Lung (tissue), 12 donors: Measurements from ENCODE around the gene CD8B. TPM values are rescaled to one million over a fixed set of nuclear protein-coding genes. Genes with fewer than 3 reads are reported as not detected.

Experiments
- ATAC-seq: fragments of 200-7000 bp; cut with Tn5 transposase; one replicate; pipeline ENCODE4 v1.9.1; 2020; ENCODE audit warnings: moderate number of reproducible peaks; ENCODE audit not compliant: insufficient read depth, low FRiP score
- DNase-seq, 3 donors: peaks; one replicate each; pipeline ENCODE4 v3.0.0-alpha.2; 2013 to 2017
- H3K27ac ChIP-seq, 2 donors: one replicate each; pipeline ENCODE4 v1.5.1; 2013; ENCODE audit warnings: mild to moderate bottlenecking in 2 of 2, moderate library complexity in 2 of 2, control low read depth in 1 of 2, inconsistent platforms in 1 of 2, low read depth in 1 of 2, low read length in 1 of 2
- H3K27me3 ChIP-seq, 3 donors: one replicate each; pipeline ENCODE4 v1.5.1; 2013; ENCODE audit warnings: low read length in 2 of 3; ENCODE audit not compliant: control insufficient read depth in 3 of 3, insufficient read depth in 3 of 3
- H3K36me3 ChIP-seq, 4 donors: one replicate each; pipeline ENCODE4 v1.5.1; 2013; ENCODE audit warnings: low read length in 4 of 4, mild to moderate bottlenecking in 1 of 4, moderate library complexity in 1 of 4; ENCODE audit not compliant: control insufficient read depth in 4 of 4, insufficient read depth in 4 of 4
- H3K4me1 ChIP-seq, 5 donors: one replicate each; pipeline ENCODE4 v1.5.1; 2013; ENCODE audit warnings: low read length in 5 of 5, mild to moderate bottlenecking in 2 of 5, moderate library complexity in 1 of 5; ENCODE audit not compliant: control insufficient read depth in 5 of 5, insufficient read depth in 5 of 5
- H3K4me3 ChIP-seq: one replicate; pipeline ENCODE4 v1.5.1; 2013; ENCODE audit warnings: mild to moderate bottlenecking, control low read depth, moderate library complexity
- H3K9ac ChIP-seq, 2 donors: one replicate each; pipeline ENCODE4 v1.5.1; 2013; ENCODE audit warnings: low read length in 2 of 2, control low read depth in 1 of 2; ENCODE audit not compliant: insufficient read depth in 1 of 2
- H3K9me3 ChIP-seq, 4 donors: one replicate each; pipeline ENCODE4 v1.5.1; 2013; ENCODE audit warnings: low read length in 3 of 4, mild to moderate bottlenecking in 1 of 4, moderate library complexity in 1 of 4; ENCODE audit not compliant: control insufficient read depth in 4 of 4, insufficient read depth in 3 of 4
- CTCF ChIP-seq: IDR thresholded peaks from 2 replicates; pipeline ENCODE4 v1.5.1; 2012; ENCODE audit warnings: mild to moderate bottlenecking; ENCODE audit errors: control extremely low read depth, extremely low read depth
- WGBS, 2 donors: extraction: QIAGEN DNeasy Blood & Tissue Kit; methylation state at CpG; one replicate each; pipeline ENCODE4 v1.1.7; 2013; 5-methylcytosine and 5-hydroxymethylcytosine counted together
- polyA plus RNA-seq, 2 donors: library from polyadenylated mRNA; stranded (reverse); fragments of 200-250 nt; gene quantifications; one replicate each; pipeline ENCODE4 v1.2.1, GENCODE V29; 2013
- total RNA-seq, 2 donors: library from RNA; depleted of rRNA in 1 of 2; stranded (reverse); fragments of >200 nt in 1 of 2; gene quantifications; one replicate each; pipeline ENCODE4 v1.2.1, GENCODE V29; 2014 to 2021
- donor health status: control.
- donor health status: control.
- donor health status: Bipolar disorder and iron deficiency.
- donor health status: healthy.
- donor health status: DM: yes; HTN: yes; CAD: no.

The CD8B gene
- total and polyA plus RNA-seq, 4 donors, result 0.28 to 2.1 (median 1.1) TPM

- no peak overlapping the region for H3K9ac ChIP-seq
- ATAC-seq, result no peak
- H3K4me3 ChIP-seq, result no peak overlapping the region
- no peaks in the 10 kb centered on the region for H3K9me3 ChIP-seq
- peaks cover 0 to 10% (median 3%) of the 10 kb centered on the region in 5 donors for H3K4me1 ChIP-seq
- TF ChIP-seq CTCF, result no peak
- H3K36me3 ChIP-seq, result peaks cover 17 to 29% (median 20%) of the 10 kb centered on the region in 4 donors
- peak in 1 of 3 donors; percentile 45 for DNase-seq
- no peaks in the 10 kb centered on the region for H3K27me3 ChIP-seq
- H3K27ac ChIP-seq, result no peak overlapping the region
- WGBS, 2 donors, result 72 to 76% methylated on average over 5 of the region's 5 CpGs
Measured at GRCh38 chr2:86774862-86775261, 86.8 kb downstream of the CD8B start.

GRCh38 chr2:86772611-86773010 is 89.1 kb downstream of the CD8B start:
- Histone ChIP-seq H3K4me1 (peaks cover 0 to 13% (median 5%) of the 10 kb centered on the region in 5 donors), H3K9me3 (no peaks in the 10 kb centered on the region), H3K27ac (no peak overlapping the region), H3K36me3 (peaks cover 17 to 29% (median 23%) of the 10 kb centered on the region in 4 donors), H3K4me3 (no peak overlapping the region), H3K27me3 (no peaks in the 10 kb centered on the region), H3K9ac (no peak overlapping the region)
- DNase-seq (no peak), ATAC-seq (no peak)
- WGBS, 2 donors, result 75 to 76% methylated on average over 5 of the region's 5 CpGs
- TF ChIP-seq CTCF, result no peak

GRCh38 chr2:86770816-86771301 is 90.8 kb downstream of the CD8B start:
- peaks cover 18 to 32% (median 26%) of the 10 kb centered on the region in 4 donors for H3K36me3 ChIP-seq
- 85 to 92% methylated on average over 6 of the region's 6 CpGs for WGBS, 2 donors
- no peak for TF ChIP-seq CTCF

GRCh38 chr2:86769838-86770237 is 91.8 kb downstream of the CD8B start:
- TF ChIP-seq CTCF, result no peak
- H3K36me3 ChIP-seq, result peaks cover 11 to 32% (median 25%) of the 10 kb centered on the region in 4 donors
- H3K27ac ChIP-seq, result no peak overlapping the region
- peaks cover 0 to 11% (median 5%) of the 10 kb centered on the region in 5 donors for H3K4me1 ChIP-seq
- H3K9ac ChIP-seq, result no peak overlapping the region
- H3K27me3 ChIP-seq, result no peaks in the 10 kb centered on the region
- H3K4me3 ChIP-seq, result no peak overlapping the region
- WGBS, 2 donors, result 90% methylated on average over 4 of the region's 4 CpGs
- DNase-seq (no peak), ATAC-seq (no peak)
- H3K9me3 ChIP-seq, result no peaks in the 10 kb centered on the region

More at GRCh38 chr2:86770816-86771301, 90.8 kb downstream of the CD8B start:
- DNase-seq (no peak), ATAC-seq (no peak)
- no peak overlapping the region for H3K4me3 ChIP-seq
- no peak overlapping the region for H3K9ac ChIP-seq
- H3K9me3 ChIP-seq, result no peaks in the 10 kb centered on the region
- H3K27me3 ChIP-seq, result no peaks in the 10 kb centered on the region
- H3K4me1 ChIP-seq, result peaks cover 0 to 13% (median 5%) of the 10 kb centered on the region in 5 donors
- no peak overlapping the region for H3K27ac ChIP-seq
